Measurements from ENCODE around the gene NHEJ1. TPM values are rescaled to one million over a fixed set of nuclear protein-coding genes. Genes with fewer than 3 reads are reported as not detected.

Gene NHEJ1
- total RNA-seq, 1 donor, result 24.2 TPM

DNA sequence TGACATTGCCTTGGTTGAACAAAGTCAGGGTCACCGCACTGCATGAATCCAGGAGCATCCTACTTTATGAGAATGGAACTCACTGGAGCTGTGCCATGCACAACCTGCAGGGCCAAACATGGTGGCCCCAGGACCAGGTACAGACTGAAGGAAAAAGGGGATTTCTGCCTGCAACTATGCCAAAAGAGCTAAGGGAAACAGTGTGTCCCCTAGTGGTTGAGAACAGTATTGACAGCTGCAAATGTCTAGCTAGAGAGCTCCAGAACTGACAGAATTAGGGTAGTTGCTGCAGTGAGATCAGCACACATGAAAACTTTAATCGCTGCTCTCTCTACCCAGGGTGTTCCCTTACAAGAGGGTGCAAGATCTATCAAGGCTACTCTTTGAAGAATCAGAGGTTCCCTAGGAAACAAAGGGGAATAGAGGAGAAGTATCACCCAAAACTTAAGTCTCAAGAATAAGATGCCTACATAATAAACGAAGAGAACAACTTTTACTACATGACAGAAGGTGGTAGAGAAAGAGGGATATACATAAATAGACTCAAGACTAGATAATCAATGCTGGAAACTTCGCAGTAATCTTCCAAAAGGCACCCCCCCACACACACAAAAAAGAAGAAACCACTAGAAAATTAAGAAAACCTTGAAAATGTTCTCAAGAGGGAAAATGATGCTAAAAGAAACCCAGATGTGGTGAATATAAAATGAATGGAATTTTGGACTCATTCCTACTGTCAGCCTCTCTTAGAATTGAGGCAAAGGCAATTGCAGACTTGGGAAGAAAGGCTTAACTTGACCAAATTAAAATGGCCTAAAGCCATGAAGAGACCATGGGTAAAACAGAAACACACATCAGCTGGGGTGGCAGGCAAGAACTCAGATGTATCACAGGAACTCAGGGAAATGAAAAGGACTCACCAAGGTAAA is 56.2 kb downstream of the NHEJ1 start:
- H3K4me3 ChIP-seq (ENCODE audit: low read depth, low read length), result no peak overlapping the region
- DNase-seq (ENCODE audit: low read depth), result peak; percentile 26

GRCh38 chr2:219099329-219099728 is 61.3 kb downstream of the NHEJ1 start:
- no peak overlapping the region for H3K4me3 ChIP-seq (ENCODE audit: low read depth, low read length)
- DNase-seq (ENCODE audit: low read depth), result peak; percentile 10
- TF ChIP-seq, protein P1, sequence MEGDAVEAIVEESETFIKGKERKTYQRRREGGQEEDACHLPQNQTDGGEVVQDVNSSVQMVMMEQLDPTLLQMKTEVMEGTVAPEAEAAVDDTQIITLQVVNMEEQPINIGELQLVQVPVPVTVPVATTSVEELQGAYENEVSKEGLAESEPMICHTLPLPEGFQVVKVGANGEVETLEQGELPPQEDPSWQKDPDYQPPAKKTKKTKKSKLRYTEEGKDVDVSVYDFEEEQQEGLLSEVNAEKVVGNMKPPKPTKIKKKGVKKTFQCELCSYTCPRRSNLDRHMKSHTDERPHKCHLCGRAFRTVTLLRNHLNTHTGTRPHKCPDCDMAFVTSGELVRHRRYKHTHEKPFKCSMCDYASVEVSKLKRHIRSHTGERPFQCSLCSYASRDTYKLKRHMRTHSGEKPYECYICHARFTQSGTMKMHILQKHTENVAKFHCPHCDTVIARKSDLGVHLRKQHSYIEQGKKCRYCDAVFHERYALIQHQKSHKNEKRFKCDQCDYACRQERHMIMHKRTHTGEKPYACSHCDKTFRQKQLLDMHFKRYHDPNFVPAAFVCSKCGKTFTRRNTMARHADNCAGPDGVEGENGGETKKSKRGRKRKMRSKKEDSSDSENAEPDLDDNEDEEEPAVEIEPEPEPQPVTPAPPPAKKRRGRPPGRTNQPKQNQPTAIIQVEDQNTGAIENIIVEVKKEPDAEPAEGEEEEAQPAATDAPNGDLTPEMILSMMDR (IDR thresholded peaks at IDR 0.05; ENCODE audit: insufficient read depth, low read depth, low read length), result no peak

More for the DNA sequence above, 56.2 kb downstream of the NHEJ1 start:
- TF ChIP-seq, protein P1 (IDR thresholded peaks at IDR 0.05; ENCODE audit: insufficient read depth, low read depth, low read length), result peak; percentile 95

GRCh38 chr2:219095406-219095935 is 65.1 kb downstream of the NHEJ1 start:
- H3K4me3 ChIP-seq (ENCODE audit: low read depth, low read length), result no peak overlapping the region
- TF ChIP-seq, protein P1 (IDR thresholded peaks at IDR 0.05; ENCODE audit: insufficient read depth, low read depth, low read length), result no peak
- DNase-seq (ENCODE audit: low read depth), result peak; percentile 84

DNA sequence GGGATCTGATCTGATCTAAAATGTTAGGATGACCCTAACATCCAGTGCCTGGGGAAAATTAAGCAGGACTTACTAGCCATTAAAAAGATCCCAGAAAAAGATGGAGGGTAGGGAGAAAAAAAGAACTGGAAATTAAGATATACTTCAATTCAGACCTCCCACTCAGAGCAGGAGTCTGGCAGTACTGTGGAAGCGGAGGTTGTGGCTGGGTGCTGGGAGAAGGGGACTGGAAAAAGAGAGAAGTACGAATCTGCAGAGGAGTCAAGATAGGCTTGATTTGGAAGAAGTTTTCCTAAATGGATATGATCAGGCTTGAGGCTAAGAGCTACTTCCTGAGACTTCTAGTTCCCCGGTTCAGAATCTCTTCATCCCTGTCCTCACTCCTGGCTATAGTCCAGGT is 66.4 kb downstream of the NHEJ1 start:
- no peak overlapping the region for H3K4me3 ChIP-seq (ENCODE audit: low read depth, low read length)
- no peak for DNase-seq (ENCODE audit: low read depth)
- TF ChIP-seq, protein P1 (IDR thresholded peaks at IDR 0.05; ENCODE audit: insufficient read depth, low read depth, low read length), result no peak

DNA sequence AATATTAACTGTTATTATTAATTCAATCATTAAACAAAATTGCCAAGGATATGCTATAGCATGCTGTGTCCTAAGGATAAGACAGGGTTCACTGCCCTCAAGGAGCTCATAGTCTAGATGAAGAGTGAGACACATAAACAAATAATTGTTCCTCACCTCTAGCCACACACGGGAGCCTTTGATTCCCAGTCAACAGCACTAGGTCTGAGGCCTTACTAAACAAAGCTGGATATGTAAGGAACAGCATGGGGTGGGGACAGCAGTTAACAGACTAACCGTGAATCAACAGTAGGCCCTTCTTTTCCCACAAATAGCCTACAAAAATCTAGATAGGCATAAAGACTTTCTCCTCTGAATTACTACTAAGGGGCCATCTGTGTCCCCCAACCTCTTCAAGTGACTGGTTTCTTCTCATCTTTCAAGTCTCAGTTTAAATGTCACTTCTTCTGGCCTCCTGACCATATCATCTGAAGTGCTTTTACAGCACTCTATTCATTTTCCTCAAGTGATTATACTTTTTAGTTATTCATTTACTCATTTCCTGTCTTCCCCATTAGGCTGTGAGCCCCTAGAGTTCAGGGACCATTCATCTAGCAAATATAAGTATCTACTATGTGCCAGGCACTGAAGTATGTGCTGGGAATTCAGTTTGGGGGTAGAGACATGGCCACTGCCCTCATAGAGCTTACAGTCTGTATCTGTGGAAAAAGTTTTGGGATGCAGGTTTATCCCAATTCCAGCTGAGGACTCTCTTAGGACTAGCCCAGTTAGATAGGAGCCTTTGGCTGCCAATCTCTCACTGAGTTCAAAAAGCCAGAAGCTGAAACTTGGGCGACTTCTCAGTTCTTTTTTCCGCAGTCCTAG is 69.9 kb downstream of the NHEJ1 start:
- DNase-seq (ENCODE audit: low read depth), result no peak
- no peak overlapping the region for H3K4me3 ChIP-seq (ENCODE audit: low read depth, low read length)
- TF ChIP-seq, protein P1 (IDR thresholded peaks at IDR 0.05; ENCODE audit: insufficient read depth, low read depth, low read length), result no peak

DNA sequence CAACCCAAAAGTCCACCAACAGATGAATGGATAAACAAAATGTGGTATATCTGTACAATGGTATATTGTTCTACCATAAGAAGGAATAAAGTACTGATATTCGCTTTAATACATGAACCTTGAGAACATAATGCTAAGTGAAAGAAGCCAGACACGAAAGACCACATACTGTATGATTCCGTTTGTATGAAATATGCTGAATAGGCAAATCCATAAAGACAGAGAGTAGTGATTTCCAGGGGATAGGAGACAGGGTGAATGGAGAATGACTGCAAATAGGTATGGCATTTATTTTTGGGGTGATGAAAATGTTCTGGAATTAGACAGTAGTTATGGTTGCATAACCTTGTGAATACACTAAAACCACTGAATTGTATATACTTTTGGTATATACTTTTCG is 71.3 kb downstream of the NHEJ1 start:
- DNase-seq (ENCODE audit: low read depth), result no peak
- TF ChIP-seq, protein P1 (IDR thresholded peaks at IDR 0.05; ENCODE audit: insufficient read depth, low read depth, low read length), result no peak
- H3K4me3 ChIP-seq (ENCODE audit: low read depth, low read length), result no peak overlapping the region

All from fibroblast of villous mesenchyme (primary cell).